ENCODE results near the gene BICD1.
"Not testable (repeated sequence)": the region's sequence is repeated elsewhere in the genome, so short reads cannot be mapped to it uniquely, and the experiment has no call there.

BICD1 gene

DNA sequence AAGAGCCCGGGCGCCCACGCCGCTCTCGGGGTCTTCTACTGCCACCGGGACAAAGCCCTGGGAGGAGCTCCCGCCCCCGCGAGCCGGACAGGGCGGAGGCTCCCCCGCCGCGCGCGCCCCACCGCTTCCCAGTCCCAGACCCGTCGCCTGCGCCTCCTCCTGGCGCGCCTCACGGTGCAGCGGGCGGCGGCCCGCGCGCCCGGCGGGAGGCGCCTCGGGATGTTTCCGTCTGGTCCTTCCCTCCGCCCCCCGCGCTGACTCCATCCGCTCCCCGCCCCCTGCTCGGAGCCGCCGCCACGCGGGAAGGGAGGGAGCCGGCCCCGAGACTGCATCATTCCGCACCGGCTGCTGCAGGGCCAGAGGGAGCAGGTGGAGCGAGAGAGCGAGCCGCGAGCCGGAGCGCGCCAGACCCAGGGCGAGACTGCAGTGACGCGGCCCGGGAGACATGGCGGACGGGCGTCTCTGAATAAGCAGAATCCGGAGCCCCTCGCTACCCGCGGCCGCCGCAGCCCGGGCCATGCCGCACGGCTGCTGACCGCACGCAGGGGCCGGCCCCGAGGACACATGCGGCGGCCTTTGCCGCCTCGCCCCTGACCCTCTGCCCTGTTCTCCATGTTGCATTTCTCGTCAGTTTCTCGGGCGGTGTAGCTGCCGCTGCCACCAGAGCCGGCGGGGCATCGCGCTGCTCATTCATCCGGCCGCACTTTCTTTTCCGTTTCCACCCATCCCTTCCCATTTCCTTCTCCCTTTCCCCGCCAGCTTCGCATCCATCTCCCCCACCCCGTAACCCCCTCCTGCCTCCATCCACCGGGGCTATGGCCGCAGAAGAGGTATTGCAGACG, at the start of gene BICD1:
BICD1 (plus strand) TSS at position 331 of the 842 bp plus-strand sequence; CDS start at position 816, 485 bp downstream.
- peak; percentile 92 for DNase-seq (ENCODE audit: low spot score)

DNA sequence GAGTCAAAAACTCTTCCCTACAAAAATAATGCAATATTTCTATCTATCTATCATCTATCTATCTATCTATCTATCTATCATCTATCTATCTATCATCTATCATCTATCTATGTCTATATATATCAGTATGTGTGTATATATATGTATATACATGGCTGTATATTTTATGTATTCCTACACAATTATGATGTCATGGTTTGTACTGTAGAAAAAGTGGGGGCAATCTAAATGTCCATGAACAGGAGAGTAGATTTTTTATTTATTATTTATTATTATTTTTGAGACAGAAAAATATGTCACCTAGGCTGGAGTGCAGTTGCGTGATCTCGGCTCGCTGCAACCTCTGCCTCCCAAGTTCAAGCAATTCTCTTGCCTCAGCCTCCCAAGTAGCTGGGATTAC, 45.6 kb upstream of the BICD1 start:
- no peak for DNase-seq (ENCODE audit: low spot score)

DNA sequence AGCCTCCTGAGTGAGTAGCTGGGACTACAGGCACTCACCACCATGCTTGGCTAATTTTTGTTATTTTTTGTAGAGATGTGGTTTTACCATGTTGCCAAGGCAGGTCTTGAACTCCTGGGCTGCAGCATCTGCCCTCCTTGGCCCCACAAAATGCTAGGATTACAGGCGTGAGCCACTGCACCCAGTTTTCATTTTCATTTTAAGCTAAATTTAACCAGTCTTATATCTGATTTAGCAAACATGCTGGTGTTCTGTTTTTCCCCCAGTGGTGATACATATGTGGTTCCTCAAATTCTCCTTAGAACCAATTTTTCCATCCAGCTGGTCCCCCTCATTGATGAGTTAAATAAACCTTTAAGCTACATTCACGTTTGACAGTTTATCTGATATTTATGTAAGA, 43.8 kb upstream of the BICD1 start:
- DNase-seq (ENCODE audit: low spot score) = no peak

DNA sequence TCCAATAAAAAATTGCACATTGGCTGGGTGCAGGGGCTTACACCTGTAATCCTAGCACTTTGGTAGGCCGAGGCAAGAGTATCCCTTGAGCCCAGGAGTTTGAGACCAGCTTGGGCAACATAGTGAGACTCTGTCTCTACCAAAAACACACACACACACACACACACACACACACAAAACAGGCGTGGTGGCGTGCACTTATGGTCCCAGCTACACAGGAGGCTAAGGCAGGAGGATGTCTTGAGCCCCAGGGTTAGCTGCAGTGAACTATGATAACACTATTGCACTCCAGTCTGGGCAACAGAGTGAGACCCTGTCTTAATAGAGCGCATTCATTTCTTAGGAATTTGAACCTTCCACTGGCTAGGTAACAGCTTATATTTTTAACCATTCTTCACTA, 42.9 kb upstream of the BICD1 start:
- DNase-seq (ENCODE audit: low spot score) = no peak

DNA sequence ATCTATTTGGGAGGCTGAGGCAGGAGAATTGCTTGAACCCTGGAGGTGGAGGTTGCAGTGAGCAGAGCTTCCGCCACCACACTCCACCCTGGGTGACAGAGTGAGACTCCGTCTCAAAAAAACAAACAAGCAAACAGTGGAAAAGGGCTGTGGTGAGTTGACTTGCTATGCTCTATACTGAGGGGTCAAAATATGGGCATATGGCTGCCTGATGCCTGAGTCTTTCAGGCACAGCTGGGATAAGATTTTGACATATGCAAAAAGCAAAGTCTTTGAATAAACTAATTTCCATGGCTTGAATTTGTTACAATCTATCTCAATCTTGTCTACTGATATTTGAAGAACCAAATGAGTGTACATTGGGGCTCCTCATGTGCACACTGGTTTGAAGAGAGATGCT, 40.4 kb upstream of the BICD1 start:
- DNase-seq (ENCODE audit: low spot score) = no peak

DNA sequence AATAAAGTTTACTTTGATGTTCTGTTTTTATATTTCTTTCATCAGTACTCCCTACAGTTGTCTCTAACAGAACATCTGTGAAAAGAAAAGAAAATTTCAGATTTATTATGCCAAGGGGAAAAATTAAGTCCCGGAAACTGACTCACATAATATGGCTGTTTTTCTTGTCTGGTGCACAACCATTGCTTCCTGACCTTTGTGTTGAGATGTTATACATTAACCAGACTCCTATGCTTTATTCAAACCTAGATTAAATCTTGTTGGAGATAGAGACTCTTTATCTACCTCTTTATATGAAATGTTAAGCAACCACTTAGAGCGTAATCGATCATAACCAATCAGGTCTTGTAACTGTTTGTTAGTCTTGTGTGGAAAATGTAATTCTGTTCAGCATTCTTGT, 37.6 kb upstream of the BICD1 start:
- no peak for DNase-seq (ENCODE audit: low spot score)

DNA sequence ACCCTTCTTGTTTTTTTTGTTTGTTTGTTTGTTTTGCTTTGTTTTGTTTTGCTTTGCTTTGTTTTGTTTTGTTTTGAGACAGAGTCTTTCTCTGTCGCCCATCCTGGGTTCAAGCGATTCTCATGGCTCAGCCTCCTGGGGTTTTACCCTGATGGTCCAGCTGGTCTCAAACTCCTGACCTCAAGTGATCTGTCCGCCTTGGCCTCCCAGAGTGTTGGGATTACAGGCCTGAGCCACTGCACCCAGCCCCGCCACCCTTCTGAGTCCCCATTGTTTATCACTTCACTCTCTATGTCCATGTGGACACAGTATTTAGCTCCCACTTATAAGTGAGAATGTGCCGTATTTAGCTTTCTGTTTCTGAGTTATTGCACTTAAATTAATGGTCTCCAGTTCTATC, 36.9 kb upstream of the BICD1 start:
- no peak for DNase-seq (ENCODE audit: low spot score)

DNA sequence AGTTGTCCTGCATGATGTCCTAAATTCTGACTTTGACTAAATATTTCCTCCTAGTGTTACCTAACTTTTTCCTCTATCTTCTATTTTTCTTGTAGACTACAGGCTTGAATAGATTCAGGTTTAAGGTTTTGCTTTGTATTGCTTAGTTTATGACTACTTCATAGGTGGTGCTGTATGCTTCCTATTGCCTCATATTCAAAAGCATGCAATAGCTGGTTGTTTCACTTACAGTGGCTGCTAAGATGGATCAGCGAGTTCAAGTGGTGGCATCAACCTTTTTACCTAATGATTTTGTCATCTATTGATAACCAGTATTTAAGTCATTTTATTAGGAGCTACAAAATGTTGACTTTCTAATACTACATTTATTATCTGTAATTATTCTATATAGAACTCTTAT, 36.3 kb upstream of the BICD1 start:
- DNase-seq (ENCODE audit: low spot score) = no peak

DNA sequence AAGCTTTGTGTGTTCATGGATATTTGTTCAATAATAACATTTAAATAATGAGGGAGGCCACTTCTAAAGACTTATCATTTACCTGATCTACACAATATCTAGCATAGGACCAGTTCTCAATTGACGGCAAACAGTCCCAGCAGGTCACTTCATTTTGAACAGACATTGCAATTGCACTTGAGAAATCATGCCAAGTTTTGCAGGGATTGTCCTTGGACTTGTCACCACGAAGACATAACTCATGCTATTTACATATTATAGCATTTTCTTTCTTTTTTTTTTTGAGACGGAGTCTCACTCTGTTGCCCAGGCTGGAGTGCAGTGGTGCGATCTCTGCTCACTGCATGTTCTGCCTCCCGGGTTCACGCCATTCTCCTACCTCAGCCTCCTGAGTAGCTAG, 34.5 kb upstream of the BICD1 start:
- no peak for DNase-seq (ENCODE audit: low spot score)

DNA sequence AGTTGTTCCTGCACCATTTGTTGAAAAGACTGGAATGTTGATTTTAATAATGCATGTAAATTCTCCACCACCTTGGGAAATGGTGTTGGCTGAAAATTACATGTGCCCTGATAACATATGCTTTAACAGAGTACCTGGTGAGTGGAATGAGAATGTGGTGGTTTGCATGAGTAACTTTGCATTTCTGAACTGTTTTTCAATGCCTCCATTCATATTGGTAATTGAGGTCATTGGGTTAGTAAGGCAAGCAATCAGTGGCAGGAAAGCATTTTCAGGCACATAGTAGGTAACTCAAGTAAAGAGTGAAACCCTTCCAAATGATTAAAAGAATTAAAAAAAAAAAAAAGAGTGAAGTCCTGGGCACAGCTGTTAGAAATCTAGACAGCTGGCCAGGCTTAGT, 32.2 kb upstream of the BICD1 start:
- DNase-seq (ENCODE audit: low spot score) = no peak

DNA sequence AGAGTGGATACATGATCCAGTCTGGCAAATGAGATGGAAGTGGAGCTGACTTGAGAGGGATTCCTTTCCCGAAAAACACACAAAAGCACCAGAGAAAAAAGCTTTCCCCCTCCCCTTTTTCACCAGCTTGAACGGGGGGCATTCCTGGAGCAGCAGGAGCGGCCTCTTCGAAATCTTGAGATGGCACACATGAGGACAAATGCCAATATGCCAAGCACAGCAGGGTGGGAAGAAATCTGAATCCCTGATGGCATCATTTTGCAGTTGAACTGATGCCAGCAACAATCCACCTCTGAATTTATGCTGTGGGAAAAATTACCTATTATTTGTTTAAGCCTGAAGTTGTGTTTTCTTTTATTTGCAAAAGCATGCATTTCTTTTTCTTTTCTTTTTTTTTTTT, 29.7 kb upstream of the BICD1 start:
- no peak for DNase-seq (ENCODE audit: low spot score)

DNA sequence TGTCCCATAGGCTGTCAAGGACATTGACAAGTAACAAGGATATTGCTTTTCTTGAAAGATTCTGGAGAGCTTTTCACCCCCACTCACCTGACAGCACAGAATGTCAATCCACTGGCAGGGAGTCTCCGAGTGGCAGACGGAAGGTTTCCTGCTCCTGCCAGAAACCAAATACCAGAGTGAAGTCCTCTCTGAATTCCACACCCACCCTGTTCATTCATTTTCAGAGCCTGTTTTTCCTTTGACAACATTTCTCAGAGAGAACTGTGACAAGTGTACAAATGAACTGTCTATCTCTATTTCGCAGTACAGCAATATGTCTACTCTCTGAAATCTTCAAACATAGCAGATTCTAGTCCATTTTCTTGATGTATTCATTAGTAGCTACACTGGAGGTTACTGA, 26.2 kb upstream of the BICD1 start:
- no peak for DNase-seq (ENCODE audit: low spot score)

DNA sequence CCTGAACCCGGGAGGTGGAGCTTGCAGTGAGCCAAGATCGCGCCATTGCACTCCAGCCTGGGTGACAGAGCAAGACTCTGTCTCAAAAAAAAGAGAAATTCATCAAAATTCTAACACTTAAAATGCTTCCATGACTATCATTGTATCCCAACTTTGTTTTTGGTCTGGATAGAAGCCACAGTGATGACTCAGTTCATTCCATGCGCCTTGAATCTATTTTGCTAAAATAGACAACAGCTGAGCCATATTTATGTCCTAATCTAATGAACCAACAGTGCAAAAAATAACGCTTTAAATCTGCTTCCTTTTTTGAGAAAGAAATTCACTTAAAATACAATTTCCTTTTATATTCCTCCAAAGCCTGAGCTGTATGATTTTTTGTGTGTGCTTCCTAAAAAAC, 23.2 kb upstream of the BICD1 start:
- DNase-seq (ENCODE audit: low spot score) = peak; percentile 35

DNA sequence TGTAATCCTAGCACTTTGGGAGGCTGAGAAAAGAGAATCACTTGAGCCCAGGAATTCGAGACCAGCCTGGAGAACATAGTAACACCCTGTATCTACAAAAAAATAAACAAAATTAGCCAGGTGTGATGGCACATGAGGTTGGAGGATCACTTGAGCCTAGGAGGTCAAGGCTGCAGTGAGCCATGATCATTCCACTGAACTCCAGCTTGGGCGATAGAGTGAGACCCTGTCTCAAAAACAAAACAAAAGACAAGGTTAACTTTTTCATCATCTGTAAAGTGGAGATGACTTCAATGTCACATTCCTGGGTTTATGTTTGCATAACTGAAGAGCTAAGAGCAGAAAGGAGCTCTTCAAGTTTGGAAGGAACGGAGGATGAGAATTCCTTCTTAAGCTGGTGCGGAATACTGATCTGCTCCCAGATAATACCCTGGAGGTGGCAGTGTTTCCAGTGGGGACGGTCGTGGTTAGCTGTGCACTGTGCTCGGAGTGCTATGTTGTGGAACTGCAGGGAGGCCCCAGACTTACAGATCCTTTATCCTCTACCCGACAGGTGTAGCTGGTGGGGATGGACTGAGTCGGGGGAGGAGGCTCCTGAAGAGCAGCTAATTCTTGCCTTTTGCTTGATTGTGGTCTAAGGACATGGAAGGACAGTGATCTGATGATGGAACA, 22.5 kb upstream of the BICD1 start:
- no peak for DNase-seq (ENCODE audit: low spot score)

DNA sequence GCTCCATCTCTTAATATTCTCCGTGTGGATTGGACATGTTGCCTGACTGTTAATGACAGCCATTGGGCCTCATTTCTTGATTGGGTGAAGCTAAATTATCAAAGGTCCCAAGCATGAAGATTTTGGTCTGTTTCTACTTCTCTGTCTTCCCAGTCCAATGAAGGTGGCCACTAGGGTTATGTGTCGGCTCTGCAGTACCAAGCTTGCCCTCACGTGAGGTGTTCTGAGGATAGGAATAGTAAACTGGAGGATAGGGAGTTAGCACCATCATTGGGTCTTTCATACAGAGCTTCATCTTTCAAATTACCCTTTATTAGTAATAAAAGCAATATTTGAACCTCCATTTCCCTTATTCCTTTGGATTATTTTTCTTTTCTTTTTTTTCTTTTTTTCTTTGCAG, 21.9 kb upstream of the BICD1 start:
- no peak for DNase-seq (ENCODE audit: low spot score)

DNA sequence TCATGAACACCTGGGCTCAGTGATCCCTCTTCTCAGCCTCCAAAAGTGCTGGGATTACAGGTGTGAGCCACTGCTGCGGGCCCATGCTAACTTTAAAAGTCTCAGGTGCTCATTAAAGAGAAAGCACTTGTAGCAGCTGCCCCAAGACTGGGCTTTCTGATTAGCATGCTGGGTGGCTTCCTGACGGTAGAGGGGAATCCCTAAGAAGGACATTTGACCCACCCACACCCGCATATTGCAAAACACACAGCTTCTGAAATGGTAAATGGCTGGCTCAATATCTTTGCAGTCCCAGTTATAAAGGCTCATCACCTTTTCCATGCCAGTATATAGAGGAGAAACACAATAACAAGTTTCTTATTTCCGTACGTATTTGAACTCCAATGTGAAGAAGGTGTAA, 19.3 kb upstream of the BICD1 start:
- DNase-seq (ENCODE audit: low spot score) = no peak

DNA sequence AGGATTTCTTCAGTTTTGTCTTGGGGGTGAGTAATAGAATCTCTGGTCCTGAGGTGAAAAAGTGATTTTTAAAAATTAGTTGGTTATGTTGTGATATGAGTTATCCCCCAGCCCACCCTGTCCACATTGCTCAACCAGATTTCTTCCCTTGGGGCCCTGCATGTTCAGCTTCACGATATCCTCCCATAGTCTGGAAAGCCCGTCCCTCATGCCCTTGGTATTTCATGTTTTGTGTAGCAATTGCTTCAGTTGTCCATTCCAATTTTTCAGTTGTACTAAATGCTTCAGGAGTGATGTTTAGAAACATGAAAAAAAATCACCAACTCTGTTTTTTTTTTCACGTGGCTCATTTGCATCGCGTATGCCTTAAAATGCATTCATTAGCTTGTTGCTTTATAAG, 17.5 kb upstream of the BICD1 start:
- DNase-seq (ENCODE audit: low spot score) = no peak

DNA sequence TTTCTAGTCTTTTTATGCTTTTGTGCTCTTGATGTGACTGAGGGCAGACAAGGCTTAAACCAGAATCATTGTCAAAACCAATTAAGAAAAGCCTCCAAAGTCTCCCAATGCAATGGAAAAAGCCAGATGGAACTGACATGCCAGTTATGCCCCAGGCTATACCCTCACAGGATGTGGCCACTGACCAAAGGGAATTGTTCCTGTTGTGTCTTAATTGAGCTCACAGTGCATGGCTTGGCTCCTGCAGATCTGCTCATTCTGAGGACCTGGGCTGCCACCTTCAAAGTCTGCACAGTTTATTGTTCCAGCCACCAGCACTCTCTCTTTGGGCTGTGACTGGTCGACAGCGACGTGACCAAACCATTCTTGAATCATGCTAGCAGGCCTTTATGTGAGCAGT, 17.1 kb upstream of the BICD1 start:
- DNase-seq (ENCODE audit: low spot score) = no peak

DNA sequence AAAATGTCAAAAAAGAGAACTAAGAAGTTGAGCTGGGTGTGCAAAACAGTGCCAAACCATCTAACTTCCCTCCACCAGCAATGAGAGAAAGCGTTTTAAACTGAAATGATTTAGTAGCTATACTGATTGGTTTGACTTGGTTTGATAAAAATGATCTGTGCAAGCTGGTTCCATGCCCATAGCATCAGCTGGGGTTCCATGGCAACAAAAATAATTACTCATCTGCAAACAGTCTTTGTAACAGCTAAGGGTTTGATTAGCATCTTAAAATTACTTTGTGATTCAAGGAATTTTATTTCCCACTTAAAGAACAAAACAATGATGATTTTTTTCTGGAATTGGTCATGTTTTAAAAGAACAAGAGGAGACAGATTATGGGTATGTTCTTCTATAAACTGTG, 15.0 kb upstream of the BICD1 start:
- DNase-seq (ENCODE audit: low spot score) = peak; percentile 47

DNA sequence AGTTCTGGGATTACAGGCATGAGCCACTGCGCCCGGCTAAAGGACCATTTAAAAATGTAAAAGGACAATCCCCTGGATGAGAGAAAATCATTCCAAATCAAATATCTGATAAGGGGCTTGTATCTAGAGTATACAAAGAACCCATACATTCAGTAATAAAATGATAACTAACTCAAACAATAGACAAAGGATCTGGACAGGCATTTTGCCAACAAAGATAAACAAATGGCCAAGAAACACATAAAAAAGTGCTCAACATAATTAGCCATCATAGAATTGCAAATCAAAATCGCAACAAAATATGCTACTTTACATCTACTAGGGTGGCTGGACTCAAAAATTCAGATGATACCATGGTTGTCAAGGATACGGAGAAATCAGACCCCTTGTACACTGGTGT, 8.5 kb upstream of the BICD1 start:
- no peak for DNase-seq (ENCODE audit: low spot score)

DNA sequence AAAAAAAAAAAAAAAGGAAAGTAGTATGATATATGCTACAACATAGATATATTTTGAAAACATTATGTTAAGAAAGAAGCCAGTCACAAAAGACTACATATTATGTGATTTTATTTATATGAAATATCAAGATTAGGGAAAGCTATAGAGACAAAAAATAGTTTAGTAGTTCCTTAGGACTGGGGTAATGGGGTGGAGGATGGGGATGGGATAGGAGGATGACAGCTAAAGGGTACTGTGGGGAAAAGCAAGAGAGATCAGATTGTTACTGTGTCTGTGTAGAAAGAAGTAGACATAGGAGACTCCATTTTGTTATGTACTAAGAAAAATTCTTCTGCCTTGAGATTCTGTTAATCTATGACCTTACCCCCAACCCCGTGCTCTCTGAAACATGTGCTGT, 7.4 kb upstream of the BICD1 start:
- DNase-seq (ENCODE audit: low spot score) = not testable (repeated sequence)

DNA sequence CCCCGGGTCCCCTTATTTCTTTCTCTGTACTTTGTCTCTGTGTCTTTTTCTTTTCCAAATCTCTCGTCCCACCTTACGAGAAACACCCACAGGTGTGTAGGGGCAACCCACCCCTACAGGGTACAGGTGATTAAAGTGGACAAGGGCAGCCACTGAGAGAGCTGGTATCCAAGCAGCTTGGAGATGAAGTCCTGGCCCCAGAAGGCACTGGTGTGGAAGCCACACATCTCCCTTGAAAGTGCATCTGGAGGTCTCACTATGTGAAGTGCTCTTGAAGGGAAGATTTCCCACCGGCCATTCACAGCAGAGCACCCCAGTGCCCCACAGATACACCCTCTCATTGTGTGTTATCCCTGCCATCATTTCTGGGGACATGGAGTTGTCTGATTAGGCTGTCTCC, 6.3 kb upstream of the BICD1 start:
- no peak for DNase-seq (ENCODE audit: low spot score)

DNA sequence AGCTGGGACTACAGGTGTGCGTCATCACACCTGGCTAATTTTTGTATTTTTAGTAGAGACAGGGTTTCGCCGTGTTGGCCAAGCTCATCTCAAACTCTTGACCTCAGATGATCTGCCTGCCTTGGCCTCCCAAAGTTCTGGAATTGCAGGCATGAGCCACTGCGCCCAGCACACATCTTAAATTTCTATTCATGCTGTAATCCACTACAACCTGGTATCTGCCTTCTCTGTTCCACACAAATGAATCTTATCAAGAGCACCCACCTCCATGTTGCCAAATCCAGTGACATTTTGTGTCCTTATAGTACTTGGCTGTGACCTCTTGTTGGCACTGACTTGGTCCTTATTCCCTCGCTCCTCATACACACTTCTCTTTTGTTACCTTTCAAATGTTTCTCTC, 5.8 kb upstream of the BICD1 start:
- no peak for DNase-seq (ENCODE audit: low spot score)

DNA sequence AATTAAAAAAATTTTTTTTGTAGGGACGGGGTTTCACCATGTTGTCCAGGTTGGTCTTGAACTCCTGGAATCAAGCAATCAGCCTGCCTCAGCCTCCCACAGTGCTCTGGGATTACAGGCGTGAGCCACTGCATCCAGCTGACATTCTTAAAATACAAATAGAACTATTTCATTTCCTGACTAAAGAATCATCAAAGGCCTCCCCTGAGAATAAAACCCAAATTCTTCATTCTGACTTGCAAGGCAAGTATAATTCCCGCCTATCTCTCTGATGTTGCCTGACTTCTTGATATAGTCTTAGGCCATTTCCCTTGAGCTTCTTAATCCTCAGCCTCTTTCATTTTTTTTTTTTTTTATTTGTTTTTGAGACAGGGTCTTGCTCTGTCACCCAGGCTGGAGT, 4.4 kb upstream of the BICD1 start:
- DNase-seq (ENCODE audit: low spot score) = no peak
